Stimulated activated CD8-positive, alpha-beta memory T cell treated with anti-CD3 and anti-CD28 coated beads, Interleukin-12 subunit alpha, Interleukin-12 subunit beta, amount 100 ng/mL, for 24 hours (primary cell): Measurements from ENCODE around the gene MTHFS.

Experiments
- DNase-seq: peaks from one replicate; pipeline ENCODE4 v3.0.0-alpha.2; 2020; ENCODE audit errors: extremely low read depth

The MTHFS gene

GRCh38 chr15:79816571-79816970 lies 80.2 kb downstream of the MTHFS start:
- DNase-seq = no peak

GRCh38 chr15:79815468-79815867 lies 81.3 kb downstream of the MTHFS start:
- no peak for DNase-seq

GRCh38 chr15:79812541-79812940 lies 84.3 kb downstream of the MTHFS start:
- DNase-seq = no peak

GRCh38 chr15:79811406-79812405 lies 85.1 kb downstream of the MTHFS start:
- no peak for DNase-seq

GRCh38 chr15:79804838-79805237 lies 92.0 kb downstream of the MTHFS start:
- DNase-seq = no peak

GRCh38 chr15:79798311-79798710 lies 98.5 kb downstream of the MTHFS start:
- no peak for DNase-seq
